Dedifferentiated amniotic fluid mesenchymal stem cell (primary cell): ENCODE results near the gene ELOVL5.

Source experiments
- DNase-seq: peaks from one replicate; pipeline ENCODE4 v3.0.0-alpha.2; 2016; ENCODE audit errors: extremely low spot score

ELOVL5 gene

GRCh38 chr6:53273370-53273769, 75.4 kb downstream of the ELOVL5 start:
- DNase-seq = no peak

GRCh38 chr6:53269827-53270226, 78.9 kb downstream of the ELOVL5 start:
- DNase-seq = no peak

- DNase-seq = no peak
Measured at GRCh38 chr6:53268858-53269608, 79.7 kb downstream of the ELOVL5 start.

- DNase-seq = no peak
Measured at GRCh38 chr6:53266553-53267090, 82.1 kb downstream of the ELOVL5 start.

- no peak for DNase-seq
Measured at GRCh38 chr6:53264915-53265607, 83.7 kb downstream of the ELOVL5 start.

GRCh38 chr6:53264337-53264736, 84.4 kb downstream of the ELOVL5 start:
- no peak for DNase-seq

GRCh38 chr6:53263917-53264316, 84.8 kb downstream of the ELOVL5 start:
- peak; percentile 57 for DNase-seq

GRCh38 chr6:53259860-53260580, 88.7 kb downstream of the ELOVL5 start:
- DNase-seq = no peak

GRCh38 chr6:53258774-53259155, 90.0 kb downstream of the ELOVL5 start:
- DNase-seq = no peak

- DNase-seq = no peak
Measured at GRCh38 chr6:53258076-53258773, 90.5 kb downstream of the ELOVL5 start.

- no peak for DNase-seq
Measured at GRCh38 chr6:53257533-53257932, 91.2 kb downstream of the ELOVL5 start.

GRCh38 chr6:53257001-53257400, 91.7 kb downstream of the ELOVL5 start:
- DNase-seq = no peak

- no peak for DNase-seq
Measured at GRCh38 chr6:53252177-53252692, 96.5 kb downstream of the ELOVL5 start.

- no peak for DNase-seq
Measured at GRCh38 chr6:53251033-53251672, 97.6 kb downstream of the ELOVL5 start.

GRCh38 chr6:53250176-53251032, 98.3 kb downstream of the ELOVL5 start:
- peak; percentile 45 for DNase-seq

- no peak for DNase-seq
Measured at GRCh38 chr6:53246924-53247323, 101.8 kb downstream of the ELOVL5 start.

- no peak for DNase-seq
Measured at GRCh38 chr6:53244958-53245357, 103.8 kb downstream of the ELOVL5 start.

GRCh38 chr6:53244399-53244931, 104.3 kb downstream of the ELOVL5 start:
- DNase-seq = no peak

GRCh38 chr6:53241938-53242337, 106.8 kb downstream of the ELOVL5 start:
- DNase-seq = no peak

GRCh38 chr6:53240761-53241160, 108.0 kb downstream of the ELOVL5 start:
- DNase-seq = no peak
